ENCODE results near the gene PLD1.

The PLD1 gene

GRCh38 chr3:171813897-171814460 lies 3.7 kb upstream of the PLD1 start:
- DNase-seq = no peak

DNA sequence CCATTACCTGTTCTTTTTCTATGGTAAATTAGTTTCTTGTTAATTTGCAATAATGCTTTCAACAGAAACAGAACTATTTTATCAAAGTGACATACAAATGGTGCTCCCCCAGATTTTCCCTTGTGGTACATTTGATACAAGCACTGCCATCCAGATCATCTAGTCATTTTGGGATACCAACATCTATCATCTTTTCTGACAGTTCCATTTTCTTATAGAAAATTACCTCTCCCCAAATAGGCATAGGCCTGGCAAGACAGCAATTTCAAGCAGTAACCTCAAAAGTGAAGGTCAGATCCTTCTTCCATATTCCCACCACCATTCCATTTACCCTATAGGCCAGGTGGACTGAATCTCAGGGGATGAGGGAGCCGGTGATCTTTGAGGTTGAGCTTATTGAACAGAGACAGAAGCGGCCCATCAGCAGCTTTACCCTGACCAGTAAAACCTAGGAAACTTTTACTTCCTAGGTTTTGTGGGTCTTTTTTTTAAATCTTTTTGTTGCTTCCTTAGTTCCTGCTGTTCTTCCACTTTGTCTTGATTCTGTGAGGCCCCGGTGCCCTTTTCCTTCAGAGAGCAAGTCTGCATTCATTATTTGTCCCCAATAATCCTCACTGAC lies 3.1 kb upstream of the PLD1 start:
- DNase-seq = no peak

- no peak for DNase-seq
These were observed 2.5 kb upstream of the PLD1 start for GRCh38 chr3:171812811-171813210.

DNA sequence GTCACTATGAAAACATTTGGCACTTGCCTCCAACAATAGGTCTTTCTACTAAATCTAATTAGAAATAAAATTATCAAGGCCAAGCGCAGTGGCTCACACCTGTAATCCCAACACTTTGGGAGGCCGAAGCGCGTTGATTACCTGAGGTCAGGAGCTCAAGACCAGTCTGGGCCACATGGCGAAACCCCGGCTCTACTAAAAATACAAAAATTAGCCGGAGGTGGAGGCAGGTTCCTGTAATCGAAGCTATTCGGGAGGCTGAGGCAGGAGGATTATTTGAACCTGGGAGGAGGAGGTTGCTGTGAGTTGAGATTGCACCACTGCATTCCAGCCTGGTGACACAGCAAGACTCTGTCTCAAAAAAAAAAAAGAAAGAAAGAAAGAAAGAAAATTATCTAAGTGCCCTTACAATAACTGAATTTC lies 1.6 kb upstream of the PLD1 start:
- no peak for DNase-seq

GRCh38 chr3:171811295-171811912 lies 1.1 kb upstream of the PLD1 start:
- DNase-seq = no peak

DNA sequence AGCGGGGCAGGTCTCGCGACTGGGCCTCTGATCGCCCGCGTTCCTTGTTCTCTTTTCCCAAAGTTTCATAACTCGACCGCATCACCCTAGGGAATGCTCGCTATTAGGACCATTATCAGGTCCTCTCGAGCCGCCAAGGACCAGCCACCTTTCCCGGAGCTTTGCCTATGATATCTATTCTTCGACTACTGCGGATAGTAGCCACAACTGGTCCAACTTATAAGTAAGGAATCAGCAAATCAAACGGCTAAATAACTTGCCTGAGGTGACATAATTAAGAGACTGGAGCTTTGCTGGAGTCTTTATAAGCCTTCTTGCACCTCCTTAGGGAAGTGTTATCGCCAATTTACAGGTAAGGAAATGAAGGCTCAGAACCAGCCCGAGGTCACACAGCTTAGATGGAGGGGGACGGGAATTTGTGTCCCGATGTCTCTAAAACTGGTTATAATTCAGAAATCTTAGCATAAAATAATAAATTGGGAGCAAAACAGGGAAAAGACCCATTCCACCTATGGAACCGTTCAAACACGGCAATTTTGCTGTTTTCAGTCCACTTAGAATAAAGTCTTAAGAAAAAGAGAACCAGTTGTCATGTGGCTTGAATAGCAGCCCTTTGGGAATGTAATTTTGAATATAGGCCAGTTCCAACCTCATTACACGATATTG lies 479 bp upstream of the PLD1 start:
- DNase-seq = no peak

DNA sequence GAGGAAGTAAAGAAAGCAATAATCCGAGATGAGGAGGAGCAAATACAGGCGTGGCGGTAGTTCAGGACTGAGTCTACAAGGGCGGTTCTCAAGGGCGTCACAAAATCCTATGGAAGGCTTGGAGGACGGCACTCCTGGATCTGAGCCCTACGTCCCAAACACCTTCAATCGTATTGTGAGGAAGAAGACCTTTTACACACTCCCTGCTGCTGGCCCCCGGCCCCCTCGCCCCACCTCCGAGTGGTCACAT lies 747 bp downstream of the PLD1 start:
- no peak for DNase-seq

GRCh38 chr3:171807806-171808205 lies 2.5 kb downstream of the PLD1 start:
- DNase-seq = no peak

DNA sequence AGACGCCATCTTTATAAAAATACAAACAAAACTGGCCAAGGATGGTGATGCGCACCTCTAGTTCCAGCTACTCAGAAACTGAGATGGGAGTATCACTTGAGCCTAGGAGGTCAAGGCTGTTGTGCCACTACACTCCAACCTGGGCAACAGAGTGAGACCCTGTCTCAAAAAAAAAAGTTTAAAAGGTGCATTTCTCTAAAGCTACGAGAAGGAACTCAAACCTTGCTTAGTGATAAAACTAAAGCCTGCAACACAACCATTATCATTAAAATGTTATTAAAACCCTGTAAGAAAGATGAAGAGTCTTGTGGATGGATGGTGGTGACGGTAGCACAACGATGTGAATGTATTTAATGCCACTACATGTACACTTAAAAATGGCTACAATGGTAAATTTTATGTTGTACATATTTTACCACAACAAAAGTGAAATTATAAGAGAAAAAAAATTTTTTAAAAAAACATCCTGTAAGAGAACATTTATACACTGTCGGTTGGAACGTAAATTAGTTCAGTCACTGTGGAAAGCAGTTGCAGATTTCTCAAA lies 3.1 kb downstream of the PLD1 start:
- no peak for DNase-seq

GRCh38 chr3:171806200-171807128 lies 3.8 kb downstream of the PLD1 start:
- DNase-seq = no peak

DNA sequence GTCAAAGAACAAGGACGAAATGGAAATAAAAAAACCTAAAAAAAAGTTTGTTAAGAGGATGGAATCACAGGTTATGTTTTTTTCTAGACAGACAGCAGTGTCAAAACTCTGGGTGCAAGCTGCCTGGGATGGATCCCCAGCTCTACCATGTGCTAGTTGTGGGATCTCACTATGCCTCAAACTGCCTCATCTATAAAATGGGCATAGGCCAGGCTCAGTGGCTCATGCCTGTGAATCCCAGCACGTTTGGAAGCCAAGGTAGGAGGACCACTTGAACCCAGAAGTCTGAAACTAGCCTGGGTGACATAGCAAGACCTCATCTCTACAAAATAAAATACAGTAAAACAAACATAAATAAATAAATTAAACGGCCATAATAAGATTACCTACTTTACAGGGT lies 4.6 kb downstream of the PLD1 start:
- DNase-seq = no peak

GRCh38 chr3:171804618-171805389 lies 5.5 kb downstream of the PLD1 start:
- DNase-seq = no peak

GRCh38 chr3:171803044-171803443 lies 7.2 kb downstream of the PLD1 start:
- no peak for DNase-seq

DNA sequence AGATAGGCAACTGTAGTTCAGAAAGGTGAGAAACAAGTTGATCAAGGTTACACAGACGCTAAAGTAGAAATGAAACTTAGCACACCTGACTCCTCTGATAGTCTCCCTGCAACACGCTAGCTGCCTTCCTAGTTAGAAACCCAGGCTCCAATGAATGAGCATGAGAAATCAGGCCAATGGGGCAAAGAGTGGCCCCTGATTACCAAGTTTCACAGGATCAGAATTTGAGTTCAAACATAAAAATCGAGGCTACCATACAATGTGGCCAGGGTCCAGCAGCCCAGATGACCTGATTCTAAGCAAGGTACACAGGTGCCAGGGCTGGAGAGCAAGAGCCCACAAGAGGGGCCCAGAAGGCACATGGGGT lies 7.7 kb downstream of the PLD1 start:
- no peak for DNase-seq

DNA sequence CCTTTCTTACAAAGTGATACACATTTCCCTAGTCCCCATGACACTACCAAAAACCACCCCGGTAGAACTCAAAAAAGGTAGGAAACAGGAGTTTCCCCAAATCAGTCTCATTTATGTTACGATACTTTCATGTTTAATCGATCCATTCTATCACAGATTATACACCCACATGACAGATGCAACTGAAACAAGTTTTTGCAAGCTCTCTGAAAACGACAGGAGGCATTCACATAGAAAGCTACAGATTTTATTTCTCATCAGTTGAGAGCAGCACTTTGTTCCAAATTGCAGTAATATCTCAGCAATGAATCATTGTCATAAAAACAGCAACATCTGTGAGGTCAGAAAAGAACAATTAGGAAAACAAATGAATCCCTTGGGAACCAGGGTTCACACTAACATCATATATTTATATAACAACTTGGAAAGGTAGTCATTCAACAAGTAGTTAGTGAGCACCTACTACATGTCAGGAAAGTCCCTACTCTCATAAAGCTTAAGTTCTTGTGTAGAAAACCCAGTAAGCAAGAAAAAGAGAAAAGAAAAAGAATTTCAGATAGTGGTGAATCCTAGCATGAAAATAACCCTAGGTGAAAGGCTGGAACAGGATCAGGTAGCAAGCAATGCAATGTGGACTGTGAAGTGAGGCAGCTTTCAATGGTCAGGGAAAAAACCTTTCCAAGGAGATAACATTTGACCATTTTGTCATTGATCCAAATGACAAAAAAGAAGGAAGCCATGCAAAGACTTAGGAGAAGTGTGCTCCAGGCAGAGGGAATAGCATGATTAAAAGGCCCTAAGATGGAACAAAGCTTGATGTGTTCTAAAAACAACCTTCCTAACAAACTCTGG lies 8.3 kb downstream of the PLD1 start:
- DNase-seq = no peak

DNA sequence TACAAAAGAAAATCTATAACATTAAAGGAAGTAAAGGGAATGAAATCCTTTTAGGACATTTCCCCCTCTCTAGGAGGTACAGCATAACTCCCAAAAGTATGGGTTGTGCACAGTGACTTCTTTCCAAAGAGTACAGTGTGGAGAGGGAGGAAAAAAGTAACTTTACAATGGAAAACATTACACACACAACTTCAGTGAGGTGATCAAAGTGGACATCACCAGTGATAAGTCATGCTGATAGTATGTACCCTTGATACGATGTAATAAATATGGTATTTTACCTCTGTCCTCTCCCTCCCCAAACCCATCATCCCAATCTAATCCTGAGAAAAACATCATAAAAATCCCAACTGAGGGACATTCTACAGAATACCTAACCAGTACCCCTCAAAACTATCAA lies 10.8 kb downstream of the PLD1 start:
- DNase-seq = no peak

DNA sequence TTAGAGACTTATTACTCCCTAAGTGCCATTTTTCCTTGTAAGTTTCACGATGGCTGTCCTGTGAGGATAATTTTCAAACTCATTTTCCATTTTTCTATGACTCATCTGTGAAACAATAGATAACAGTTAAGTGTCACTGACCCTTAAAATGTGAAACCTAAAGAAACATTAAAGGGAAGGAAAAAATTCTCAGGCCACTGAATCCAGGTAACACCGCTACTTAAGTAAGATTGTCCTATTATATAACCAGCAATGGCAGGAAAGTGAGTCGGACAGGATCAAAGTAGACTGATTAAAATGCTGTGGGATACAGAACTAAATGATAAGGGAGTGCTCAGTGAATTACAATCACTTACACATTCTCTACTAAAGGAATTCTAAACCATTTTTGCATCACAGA lies 12.4 kb downstream of the PLD1 start:
- DNase-seq = no peak

DNA sequence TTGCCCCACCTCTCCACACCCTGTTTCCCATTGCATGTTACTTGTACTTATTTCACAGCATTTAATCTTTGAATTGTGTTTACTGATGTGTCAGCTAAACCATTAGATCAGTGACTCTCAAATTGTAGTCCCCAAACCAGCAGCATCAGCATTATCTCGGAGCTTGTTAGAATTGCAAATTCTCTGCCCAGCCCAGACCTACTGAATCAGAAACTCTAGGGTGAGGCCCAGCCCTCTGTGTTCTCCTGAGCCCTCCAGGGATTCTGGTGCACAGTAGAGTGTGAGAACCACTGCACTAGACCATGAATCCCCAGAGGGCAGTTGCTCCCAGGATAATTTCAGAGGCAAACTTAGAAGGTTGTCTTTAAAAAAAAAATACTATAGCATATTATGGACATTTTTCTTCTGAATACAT lies 13.0 kb downstream of the PLD1 start:
- no peak for DNase-seq

- no peak for DNase-seq
These were observed 13.5 kb downstream of the PLD1 start for GRCh38 chr3:171796625-171797264.

DNA sequence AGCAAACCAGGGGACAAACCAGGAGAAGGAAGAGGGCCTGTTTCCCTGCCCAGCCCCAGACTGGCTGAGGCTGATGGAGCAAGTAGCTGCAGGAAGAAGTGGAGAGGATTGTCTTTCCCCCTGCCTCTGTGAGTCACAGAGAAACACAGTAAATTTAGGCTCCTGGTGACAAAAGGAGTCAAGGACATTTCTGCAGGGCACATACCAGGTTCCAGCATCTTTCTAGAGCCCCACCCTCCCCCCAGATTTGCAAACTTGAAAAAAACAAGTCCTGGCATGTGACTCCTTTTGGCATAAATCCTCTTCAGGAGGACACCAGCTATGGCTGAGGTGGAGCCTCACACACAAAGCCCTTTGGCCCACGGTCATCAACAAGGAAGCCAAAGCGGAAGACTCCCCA lies 17.8 kb downstream of the PLD1 start:
- DNase-seq = no peak

DNA sequence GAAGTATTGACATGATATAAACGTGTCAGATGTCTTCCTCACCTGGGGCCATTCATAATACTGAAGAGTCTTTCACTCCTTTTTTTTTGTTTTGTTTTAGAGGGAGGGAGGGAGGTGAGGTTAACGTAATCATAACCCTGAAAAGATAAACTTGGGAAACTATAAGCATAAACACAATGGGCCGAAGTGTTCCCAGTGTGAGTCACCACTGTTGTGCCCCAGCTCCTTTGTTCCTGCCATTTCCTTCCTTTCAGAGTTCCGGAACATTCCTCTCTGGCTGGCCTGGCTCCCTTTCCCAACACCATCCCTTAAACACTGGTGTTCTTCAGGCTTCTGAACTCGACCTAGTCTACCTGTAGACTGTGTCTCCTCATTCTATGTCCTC lies 18.6 kb downstream of the PLD1 start:
- DNase-seq = no peak
